GM19193 (cell line): ENCODE results near the gene CAPN15.

Experiments
- POLR2A ChIP-seq: IDR thresholded peaks from 4 replicates; pipeline ENCODE4 v1.6.1; 2011; ENCODE audit not compliant: insufficient read depth, insufficient read length; ENCODE audit errors: extremely low read depth

Gene CAPN15

DNA sequence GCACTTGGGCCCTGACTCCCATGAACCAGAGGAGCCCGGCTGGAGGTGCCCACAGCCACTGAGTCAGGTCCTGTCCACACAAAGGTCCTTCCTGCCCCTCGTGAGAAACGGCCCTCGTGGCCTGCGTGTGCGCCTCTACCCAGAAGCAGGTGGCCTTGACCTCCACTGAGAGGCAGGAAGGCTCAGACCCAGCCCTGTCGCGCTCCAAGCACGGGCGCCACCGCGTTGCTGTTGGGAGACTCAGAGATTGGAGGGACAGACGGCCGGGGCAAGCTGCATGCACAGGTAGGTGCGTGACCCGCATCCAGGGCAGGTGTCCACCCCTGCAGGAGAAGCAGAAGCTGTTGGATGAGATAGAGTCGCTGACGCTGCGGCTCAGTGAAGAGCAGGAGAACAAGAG is 8.1 kb upstream of the CAPN15 start:
- TF ChIP-seq POLR2A = no peak

DNA sequence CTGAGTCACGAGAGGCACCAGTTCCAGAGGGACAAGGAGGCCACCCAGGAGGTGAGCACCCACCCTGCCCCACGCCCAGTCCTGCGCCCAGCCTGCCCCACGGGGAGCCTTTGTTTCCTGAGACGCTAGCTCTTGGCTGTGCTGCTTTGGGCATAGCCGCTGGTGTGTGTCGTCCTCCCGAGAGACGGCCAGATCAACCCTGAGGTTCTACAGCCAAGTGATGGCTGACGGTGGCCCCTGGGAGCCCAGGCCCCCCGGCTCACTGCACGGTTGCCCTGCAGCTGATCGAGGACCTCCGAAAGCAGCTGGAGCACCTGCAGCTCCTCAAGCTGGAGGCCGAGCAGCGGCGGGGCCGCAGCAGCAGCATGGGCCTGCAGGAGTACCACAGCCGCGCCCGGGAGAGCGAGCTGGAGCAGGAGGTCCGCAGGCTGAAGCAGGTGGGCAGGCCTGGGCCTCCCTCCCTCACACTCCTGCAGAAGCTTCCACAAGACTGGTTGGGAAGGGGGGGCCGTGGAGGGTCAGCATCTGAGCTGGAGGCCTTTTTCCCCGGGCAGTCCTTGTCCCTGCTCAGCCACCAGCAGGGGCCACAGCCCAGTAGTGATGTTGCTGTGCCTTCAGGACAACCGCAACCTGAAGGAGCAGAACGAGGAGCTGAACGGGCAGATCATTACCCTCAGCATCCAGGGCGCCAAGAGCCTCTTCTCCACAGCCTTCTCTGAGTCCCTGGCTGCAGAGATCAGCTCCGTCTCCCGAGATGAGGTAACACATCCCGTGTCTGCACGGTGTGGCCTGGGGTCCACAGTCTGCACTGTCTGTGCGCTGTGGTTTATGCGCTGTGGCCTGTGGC is 7.4 kb upstream of the CAPN15 start:
- TF ChIP-seq POLR2A = no peak

DNA sequence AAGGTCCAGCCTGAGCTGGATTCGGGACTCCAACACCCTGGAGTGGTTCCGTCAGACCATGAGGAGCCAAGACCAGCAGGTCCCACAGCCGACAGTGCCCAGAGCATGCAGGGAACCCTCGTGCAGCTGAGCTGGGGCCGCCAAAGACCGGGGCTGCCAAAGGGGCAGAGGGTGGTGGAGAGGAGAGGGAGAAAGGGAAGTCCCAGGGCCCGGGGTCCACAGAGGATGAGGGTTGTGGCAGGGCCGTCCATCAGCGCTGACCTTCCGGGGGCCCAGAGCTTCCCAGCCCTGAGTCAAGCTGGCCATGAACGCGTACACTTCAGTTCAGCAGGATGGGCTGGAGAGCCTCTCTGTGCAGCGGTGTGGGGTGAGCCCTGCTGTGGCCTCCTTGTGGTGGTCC is 6.7 kb upstream of the CAPN15 start:
- TF ChIP-seq POLR2A = no peak

DNA sequence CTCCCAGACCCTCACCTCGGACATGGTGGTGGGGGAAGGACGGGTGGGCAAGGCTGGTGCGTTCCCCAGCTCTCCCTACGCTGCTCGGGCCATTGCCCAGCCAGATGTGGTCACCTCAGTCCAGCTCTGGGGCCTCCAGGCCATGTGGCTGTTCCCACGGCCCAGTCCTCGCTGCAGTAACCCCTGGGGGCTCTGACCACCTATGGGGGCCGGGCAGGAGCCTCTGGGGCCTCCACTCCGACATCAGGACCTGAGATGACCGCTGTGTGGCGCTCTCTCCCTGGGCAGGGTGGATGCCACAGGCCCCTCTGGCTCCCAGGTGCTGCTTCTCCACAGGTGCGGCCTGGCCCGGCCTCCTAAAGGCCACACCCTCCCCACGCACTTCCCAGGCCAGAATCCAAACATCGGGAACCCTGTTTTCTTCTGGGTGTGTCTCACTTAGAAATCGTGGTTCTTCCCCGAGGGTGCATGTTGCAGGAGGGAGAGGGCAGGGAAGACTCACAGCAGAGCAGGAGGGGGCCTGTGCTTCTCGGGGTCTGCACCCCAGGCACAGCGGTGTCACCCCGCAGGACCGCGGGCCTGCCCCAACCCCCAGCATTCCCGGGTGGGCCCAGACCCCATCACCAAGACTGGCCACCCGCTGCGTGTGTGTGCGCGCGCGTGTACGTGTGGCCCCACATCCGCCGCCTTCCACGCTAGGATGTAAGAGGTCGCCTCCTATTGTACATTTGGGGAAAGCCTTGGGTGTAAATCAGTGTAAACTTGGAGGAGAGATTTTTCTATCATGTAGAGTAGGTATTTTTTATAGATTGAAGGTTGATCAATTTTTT is 5.9 kb upstream of the CAPN15 start:
- TF ChIP-seq POLR2A = no peak

DNA sequence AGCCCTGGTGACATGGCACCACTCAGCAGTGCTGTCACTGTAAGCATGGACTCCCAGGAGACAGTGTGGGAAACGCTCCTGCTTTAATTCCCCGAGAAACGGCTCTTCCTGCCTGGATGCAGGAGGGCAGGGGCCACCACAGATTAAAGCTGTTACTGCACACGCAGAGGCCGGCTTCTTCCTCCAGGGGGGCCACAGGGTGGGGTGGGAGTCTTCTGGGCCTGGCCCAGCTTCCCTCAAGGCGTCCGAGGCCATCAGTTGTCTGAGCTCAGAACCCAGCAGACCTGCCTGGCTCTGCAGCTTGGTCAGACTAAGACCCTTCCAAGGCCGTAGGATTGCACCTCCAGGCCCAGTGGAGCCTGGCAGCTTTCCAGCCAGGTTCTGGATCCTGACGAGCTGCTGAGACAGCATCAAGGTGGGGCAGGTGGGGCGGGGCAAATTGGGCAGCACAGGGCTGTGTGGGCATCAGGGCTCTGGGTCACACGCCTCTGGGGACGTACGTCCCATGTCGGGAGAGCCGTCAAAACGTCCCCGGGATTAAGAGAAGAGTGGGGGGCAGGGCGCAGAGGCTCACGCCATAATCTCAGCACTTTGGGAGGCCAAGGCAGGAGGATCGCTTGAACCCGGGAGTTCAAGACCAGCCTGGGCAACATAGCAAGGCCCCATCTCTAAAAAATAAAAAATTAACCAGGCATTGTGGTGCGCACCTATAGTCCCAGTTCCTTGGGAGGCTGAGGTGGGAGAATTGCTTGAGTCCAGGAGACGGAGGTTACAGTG is 5.0 kb upstream of the CAPN15 start:
- TF ChIP-seq POLR2A = no peak

DNA sequence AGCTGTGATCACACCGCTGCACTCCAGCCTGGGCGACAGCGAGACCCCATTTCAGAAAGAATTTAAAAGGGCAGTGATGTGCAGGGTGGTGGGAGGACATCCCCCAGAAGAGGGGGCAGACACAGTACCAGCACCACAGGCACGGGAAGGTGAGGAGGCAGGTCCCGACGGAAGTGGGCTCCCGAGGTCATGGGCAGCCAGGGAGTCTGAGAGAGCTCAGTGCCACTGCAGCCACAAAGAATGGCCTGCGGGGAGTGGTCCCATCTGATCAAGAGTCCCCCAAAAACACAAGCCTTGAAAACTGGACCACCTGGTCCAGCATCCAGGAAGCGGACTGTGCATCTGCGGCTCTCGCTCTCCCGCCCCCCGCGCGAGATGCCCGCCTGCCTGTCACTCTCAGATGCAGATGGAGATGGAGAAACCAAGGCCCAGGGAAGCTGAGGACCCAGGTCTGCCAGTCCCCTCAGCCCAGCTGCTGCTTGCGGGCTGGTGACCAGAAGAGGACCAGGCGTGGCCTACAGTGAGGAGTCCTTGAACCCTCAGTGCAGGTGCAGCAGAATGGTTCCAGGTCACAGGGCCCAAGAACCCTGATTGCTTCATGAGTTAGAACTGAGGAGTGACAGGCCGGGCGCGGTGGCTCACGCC is 4.3 kb upstream of the CAPN15 start:
- TF ChIP-seq POLR2A = no peak

DNA sequence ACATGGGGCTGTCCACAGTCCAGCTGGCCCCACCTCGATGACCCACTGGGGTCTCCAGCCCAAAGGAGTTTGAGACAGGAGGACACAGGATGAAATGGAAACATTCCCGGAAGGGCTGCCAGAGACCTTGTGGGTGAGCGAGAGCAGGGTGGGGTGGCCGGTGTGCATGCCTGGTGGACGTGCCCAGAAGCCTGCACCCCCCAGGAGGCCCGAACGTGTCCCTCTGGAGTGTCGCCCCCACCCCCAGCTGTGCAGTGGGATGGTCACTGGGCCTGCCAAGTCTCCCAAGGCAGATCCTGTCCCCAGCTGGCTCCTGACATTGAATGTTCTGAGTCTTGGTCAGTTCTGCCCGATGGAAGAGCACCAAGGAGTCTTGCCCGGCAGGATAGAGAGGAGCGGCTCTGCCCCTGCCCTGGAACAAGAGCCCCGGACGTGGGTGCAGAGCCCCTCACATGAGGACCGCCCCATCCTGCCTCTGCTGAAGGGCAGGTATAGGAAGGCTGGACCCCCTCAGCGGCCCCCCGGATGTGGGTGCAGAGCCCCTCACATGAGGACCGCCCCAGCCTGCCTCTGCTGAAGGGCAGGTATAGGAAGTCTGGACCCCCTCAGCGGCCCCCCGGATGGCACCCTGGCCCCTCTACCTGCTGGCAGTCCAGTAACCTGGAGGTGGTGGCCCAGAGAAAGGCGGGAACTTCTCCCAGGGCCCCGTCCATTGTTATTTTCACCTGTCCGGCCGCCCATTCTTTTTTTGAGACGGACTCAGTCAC is 3.1 kb upstream of the CAPN15 start:
- peak; percentile 6 for TF ChIP-seq POLR2A

DNA sequence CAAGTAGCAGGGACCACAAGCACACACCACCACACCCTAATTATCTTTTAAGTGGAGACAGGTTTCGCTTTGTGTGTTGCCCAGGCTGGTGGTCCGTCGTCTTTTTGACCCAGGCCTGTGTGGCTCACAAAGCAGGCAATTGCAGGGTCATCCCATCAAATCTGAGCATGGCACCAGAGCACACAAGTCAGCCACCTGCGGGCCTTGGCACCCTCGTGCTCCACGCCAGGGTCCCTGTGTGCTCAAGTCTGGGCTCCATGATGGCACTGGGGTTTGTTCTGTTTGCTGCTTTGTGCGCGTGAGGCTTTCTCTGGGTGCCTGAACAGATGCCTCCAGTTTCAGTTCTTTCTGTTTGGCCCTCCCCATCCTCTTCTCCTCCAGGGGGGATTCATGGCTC is 2.4 kb upstream of the CAPN15 start:
- peak; percentile 2 for TF ChIP-seq POLR2A

DNA sequence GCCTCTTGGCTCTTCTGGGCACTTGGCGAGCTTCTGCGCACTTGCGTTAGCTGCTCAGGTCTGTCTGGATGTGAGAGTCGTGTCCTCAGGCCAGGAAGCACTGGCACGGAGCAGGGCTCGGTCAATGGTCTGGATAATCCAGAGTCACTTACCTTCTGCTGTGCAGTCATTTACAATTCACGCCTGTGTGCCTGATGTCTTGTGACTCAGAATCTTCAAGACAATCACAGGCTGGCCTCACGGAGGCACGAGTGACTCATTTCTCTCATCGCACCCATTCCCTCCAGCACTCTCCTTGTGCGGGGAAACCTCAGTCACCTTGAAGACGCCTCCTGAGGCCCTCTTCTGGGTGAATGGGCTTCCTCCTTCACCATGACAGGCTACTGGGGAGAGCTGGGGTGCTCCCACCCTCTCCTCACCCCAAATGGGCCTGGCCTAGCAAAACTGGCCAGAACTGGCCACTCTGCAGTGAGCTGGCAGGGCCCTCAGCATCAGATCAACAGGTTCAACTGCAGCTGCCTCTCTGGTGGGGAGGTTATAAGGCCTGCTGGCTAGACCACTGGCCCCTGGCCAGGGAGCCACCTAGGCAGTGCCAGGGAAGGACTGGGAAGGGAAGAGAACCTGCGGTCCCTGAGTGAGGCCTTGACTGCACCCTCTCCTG is 1.9 kb upstream of the CAPN15 start:
- TF ChIP-seq POLR2A = no peak

DNA sequence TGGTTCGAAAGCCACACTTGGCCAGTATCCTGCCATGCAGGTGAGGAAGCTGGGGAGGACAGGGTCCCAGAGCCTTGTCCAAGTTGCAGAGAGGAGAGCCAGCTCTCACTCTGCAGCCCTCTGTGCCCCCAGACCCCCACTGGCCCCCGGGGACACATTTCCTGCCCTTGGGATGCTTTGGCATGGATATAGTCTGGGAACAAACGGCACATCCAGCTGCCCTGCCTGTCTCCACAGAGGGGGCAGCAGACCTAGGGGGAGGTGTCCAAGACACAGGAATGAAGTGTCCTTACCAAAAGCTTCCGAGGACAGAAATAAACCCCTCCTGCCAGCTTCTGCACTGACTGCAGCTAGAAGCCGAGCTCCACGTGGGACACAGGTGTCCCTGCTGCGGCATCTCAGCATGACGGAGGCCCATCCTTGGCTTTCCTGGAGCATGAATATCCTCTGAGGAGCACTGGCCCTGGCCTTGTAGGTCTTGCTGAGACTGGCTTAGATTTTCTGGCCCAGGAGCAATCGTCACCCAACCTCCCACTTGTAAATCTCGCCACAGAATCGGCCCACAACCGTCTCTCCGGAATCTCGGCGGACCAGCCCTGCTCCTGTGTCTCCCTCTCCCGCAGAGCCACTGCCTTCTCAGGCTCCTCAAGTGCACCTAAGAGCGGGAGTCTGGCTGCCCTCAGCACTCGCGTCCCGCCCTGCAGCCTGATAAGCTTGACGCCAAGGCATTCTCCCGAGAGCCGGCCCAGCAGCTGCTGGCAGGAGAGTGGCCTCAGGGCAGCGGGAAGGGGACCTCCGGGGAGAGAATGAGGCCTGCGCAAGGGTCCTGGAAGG is 1.1 kb upstream of the CAPN15 start:
- TF ChIP-seq POLR2A = no peak

DNA sequence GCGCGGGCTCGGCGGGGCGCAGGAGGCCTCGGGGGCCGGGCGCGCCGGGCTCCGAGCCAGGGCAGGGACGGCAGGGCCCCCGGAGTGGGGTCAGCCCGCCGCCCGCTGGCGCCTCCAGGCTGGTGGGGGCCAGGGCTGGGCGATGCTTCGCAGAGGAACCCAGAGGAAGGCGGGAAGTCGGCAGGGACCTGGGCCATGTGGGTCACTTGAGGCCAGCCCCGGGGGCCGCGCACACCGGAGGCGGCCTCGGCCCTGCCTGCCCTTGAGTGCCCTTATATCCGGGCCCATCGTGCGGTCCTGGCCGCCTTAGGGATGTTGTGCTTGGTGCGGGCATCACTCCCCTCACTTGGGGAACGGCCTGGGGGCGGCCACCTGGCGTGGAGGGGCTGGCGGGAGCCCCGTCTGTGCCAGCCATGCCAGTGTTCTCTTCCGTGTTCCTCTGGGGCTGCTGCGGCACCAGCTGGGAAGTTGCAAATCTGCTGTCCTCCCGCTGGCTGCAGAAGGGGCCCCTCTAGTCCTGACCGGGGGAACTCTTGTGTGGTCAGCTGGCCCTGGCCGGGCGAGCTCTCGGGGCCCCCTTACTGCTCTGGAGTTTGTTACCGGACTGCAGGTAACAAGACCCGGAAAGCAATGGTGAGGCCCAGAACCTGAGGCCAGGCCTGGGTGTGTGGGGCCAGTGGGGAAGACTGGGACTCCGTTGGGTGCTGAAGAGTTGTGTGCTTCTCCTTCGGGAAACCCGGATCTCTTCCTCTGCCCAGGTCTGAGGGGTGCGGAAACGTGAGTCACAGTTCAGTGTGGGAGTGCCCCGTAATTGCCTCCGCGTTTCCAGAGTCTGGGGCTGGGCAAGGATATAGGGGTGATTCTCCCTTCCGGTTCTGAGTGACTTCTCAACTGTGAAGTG is 849 bp downstream of the CAPN15 start:
- peak; percentile 19 for TF ChIP-seq POLR2A
